BJ (cell line): ENCODE measurements around the gene PIP4K2A. TPM values are rescaled to one million over a fixed set of nuclear protein-coding genes. Genes with fewer than 3 reads are reported as not detected.
"Not testable (repeated sequence)": the region's sequence is repeated elsewhere in the genome, so short reads cannot be mapped to it uniquely, and the experiment has no call there.

ENCODE experiments used
- CTCF ChIA-PET: fragments of 350-600 bp; formaldehyde crosslinking; extraction: SDS; loops from one replicate; lab custom pipeline; 2021; ENCODE audit warnings: antibody characterized with exemption, inconsistent platforms; lab: Yijun Ruan, JAX
- POLR2A ChIA-PET: fragments of 300-600 bp; sonication (Branson Sonifier 250); formaldehyde crosslinking; extraction: SDS; loops from one replicate; lab custom pipeline; 2021; ENCODE audit warnings: antibody characterized with exemption; lab: Charles Lee
- DNase-seq: peaks from one replicate; pipeline ENCODE4 v3.0.0-alpha.2; 2011; ENCODE audit warnings: low read depth
- H3K27me3 ChIP-seq: 2 replicates; pipeline ENCODE4 v1.6.0; 2011; ENCODE audit warnings: low read length; ENCODE audit not compliant: control insufficient read depth, insufficient read depth
- H3K36me3 ChIP-seq: 2 replicates; pipeline ENCODE4 v1.5.1; 2011; ENCODE audit warnings: low read length; ENCODE audit not compliant: control insufficient read depth, insufficient read depth
- H3K4me3 ChIP-seq: 2 replicates; pipeline ENCODE4 v1.5.1; 2011; ENCODE audit warnings: low read depth, mild to moderate bottlenecking, control low read depth, low read length
- CTCF ChIP-seq: IDR thresholded peaks from 2 replicates; pipeline ENCODE4 v1.5.1; 2011; ENCODE audit warnings: low read depth, mild to moderate bottlenecking, control low read depth, inconsistent platforms, low read length, moderate library complexity; ENCODE audit not compliant: insufficient read depth
- polyA plus RNA-seq: library from polyadenylated mRNA; depleted of rRNA; stranded (reverse); fragments of >200 nt; gene quantifications from 2 replicates; pipeline ENCODE4 v1.2.3, GENCODE V29; 2011

Gene PIP4K2A
- polyA plus RNA-seq, 1 experiment = 17.3 TPM

- CTCF ChIA-PET = no interaction called here
- POLR2A ChIA-PET = no interaction called here
- DNase-seq = no peak
Observed at GRCh38 chr10:22720667-22721066, 6.3 kb upstream of the PIP4K2A start.

DNA sequence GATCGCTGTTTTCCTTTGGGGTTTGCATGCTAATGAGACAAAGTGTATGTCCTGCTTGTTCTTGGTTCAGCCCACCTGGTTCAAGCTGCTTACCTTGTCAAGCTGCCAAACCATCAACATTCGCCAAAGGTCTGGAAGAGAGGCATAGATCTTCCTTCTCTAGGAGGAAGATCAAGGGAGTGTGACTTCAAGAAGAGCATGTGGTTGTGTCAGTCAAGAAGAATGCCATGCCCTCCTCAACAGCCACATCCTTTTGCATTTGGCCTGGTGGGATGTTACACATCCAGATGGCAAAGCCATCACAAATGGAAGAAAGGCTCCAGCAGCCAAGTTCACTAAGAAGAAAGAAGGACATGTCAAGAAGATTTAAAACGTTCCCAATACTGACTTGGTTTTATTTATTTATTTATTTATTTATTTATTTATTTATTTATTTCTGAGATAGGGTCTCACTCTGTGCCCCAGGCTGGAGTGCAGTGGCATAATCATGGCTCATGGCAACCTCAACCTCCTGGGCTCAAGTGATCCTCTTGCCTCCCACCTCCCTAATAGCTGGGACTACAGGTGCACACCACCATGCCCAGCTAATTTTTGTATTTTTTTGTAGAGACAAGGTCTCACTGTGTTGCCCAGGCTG is 5.1 kb upstream of the PIP4K2A start:
- no peak for DNase-seq
- ChIA-PET POLR2A (no interaction called here), CTCF (no interaction called here)
- peaks cover 6% of the 10 kb centered on the region for H3K27me3 ChIP-seq
- no peak for TF ChIP-seq CTCF
- no peak overlapping the region for H3K4me3 ChIP-seq
- no peaks in the 10 kb centered on the region for H3K36me3 ChIP-seq

More at GRCh38 chr10:22720667-22721066, 6.3 kb upstream of the PIP4K2A start:
- Histone ChIP-seq H3K4me3 (no peak overlapping the region), H3K36me3 (no peaks in the 10 kb centered on the region), H3K27me3 (peaks cover 6% of the 10 kb centered on the region)
- no peak for TF ChIP-seq CTCF

DNA sequence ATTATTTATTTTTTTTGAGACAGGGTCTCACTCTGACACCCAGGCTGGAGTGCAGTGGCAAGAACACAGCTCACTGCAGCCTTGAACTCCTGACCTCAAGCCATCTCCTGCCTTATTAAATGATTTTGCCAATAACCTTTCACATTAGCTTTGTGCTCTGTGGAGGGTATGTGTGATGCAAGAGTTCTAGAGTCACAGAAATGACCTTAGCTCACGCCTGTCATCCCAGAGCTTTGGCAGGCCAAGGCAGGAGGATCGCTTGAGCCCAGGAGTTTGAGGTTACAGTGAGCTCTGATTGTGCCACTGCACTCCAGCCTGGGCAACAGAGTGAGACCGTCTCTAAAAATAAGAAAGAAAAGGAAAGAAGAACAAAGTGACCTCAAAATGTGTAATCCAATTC is 4.3 kb upstream of the PIP4K2A start:
- POLR2A ChIA-PET, H3K4me3 ChIP-seq, H3K36me3 ChIP-seq, H3K27me3 ChIP-seq, DNase-seq: not testable (repeated sequence)
- CTCF ChIA-PET = interaction anchor here (1.3 kb wide), 1 partner anchor 9 kb away, joined by 4 read pairs; no protein-coding TSS in a partner anchor

DNA sequence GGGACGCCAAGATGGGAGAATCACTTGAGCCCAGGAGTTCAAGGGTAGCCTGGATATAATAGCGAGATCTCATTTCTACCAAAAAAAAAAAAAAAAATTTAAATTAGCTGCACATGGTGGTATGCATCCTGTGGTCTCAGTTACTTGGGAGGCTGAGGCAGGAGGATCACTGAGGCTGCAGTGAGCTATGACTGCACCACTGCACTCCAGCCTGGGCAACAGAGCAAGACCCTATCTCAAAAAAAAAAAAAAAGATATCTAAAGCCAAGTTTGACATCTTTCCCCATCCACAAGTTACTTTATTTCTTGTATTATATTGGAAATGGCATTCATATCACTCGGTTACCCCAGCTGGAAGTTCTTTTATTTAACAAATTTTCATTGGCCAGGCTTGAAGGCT is 3.4 kb upstream of the PIP4K2A start:
- POLR2A ChIA-PET = no interaction called here
- H3K27me3 ChIP-seq = no peaks in the 10 kb centered on the region
- no peaks in the 10 kb centered on the region for H3K36me3 ChIP-seq
- CTCF ChIA-PET = interaction anchor here (1.3 kb wide), 1 partner anchor 10 kb away, joined by 4 read pairs; no protein-coding TSS in a partner anchor
- TF ChIP-seq CTCF = no peak
- H3K4me3 ChIP-seq = no peak overlapping the region
- no peak for DNase-seq

- Histone ChIP-seq H3K4me3 (no peak overlapping the region), H3K27me3 (no peaks in the 10 kb centered on the region), H3K36me3 (no peaks in the 10 kb centered on the region)
- POLR2A ChIA-PET = no interaction called here
- CTCF ChIA-PET = no interaction called here
- no peak for DNase-seq
- TF ChIP-seq CTCF = no peak
Observed at GRCh38 chr10:22716943-22717342, 2.6 kb upstream of the PIP4K2A start.

GRCh38 chr10:22715290-22715625 is 880 bp upstream of the PIP4K2A start:
- ChIA-PET POLR2A (no interaction called here), CTCF (interaction anchor here (2.0 kb wide), 1 partner anchor 131 kb away, joined by 4 read pairs; no protein-coding TSS in a partner anchor)
- TF ChIP-seq CTCF = no peak

More at GRCh38 chr10:22715290-22715625, 880 bp upstream of the PIP4K2A start:
- DNase-seq = no peak
- Histone ChIP-seq H3K36me3 (no peaks in the 10 kb centered on the region), H3K4me3 (0 out of 2 replicates have a peak overlapping the region, but pooled peaks have one; percentile 94), H3K27me3 (no peaks in the 10 kb centered on the region)
